Measurements from ENCODE around the gene RALGAPA2.

Gene RALGAPA2

DNA sequence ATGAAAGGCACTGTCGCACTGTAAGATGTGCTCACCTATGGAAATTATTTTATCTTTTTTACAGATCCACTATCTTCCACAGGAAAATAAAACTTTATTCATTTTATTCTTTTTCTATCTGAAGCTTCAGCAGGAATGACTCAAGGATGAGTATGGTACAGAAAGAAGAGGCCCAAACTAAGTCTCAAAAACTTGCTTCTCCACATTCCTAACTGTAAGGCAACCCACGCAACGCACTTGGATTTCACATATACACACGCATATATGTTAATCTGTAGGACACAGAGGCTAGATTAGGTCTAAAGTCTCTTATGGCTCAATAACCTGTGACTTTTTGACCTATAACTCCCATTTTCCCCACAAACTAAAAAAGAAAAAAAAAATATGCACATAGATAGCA lies 81.9 kb downstream of the RALGAPA2 start:
- DNase-seq (ENCODE audit: low read depth in 2 of 2), result no peak

DNA sequence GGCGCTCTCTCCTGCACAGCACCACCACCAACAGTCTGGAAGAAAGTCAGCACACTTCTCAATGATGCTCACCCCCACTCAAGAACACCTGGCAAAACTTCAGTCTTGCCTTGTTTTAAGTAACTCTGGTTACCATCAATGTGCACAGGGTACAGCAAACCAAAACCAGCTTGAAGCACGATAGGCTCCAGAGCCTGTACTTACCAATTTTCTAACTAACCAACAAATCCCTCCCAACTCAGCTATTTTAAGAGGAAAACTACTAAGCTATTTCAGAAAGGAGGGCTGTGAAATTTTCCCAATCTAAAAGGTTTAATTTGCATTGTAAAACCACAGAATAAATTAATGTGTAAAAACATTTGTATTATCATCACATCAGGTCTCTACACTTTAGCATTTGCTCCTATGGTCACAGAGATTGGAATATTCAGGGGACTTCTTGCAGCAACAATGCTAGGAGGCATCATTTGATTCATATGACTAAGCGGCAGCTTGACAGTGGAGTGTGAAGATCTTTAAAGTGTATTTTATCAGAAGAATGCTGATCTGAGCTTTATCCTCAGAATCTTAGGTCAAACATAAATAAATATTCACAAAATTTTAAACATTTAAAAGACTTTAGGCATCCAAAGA lies 82.8 kb downstream of the RALGAPA2 start:
- no peak for DNase-seq (ENCODE audit: low read depth in 2 of 2)

DNA sequence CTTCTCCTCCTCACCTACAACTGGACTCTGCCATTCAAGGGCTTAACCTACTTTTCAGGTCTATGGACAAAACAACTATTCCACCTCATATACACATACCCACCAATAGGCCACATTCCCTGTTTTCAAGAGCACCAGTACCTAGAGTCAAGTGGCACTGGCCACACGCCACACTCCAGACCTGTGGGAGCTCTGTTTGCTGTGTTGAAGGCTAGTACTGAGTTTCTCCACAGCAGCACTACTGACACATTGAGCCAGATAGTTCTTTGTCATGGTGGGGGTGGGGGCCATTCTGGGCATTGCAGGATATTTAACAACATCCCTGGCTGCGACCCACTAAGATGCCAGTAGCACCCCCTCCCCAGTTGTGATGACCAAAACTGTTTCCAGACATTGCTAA lies 84.1 kb downstream of the RALGAPA2 start:
- DNase-seq (ENCODE audit: low read depth in 2 of 2), result no peak

DNA sequence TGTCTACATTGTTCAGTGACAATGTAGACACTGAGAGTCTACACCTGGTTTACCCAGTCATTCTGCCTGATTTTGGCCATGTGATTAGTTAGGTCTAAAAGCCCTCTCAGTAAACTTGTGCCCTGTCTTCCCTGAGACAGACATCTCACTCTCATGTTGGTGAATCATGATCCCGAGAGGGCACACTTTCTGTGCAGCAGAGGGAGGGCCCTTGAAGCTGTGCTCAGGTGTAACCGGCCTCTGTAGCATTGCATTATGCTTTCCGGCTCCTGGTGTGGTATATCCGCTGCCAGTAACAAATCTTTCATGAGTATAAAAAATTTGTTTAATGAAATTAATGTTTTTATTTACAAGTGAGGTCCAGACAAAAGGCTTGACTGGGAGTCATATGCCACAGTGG lies 85.0 kb downstream of the RALGAPA2 start:
- no peak for DNase-seq (ENCODE audit: low read depth in 2 of 2)

DNA sequence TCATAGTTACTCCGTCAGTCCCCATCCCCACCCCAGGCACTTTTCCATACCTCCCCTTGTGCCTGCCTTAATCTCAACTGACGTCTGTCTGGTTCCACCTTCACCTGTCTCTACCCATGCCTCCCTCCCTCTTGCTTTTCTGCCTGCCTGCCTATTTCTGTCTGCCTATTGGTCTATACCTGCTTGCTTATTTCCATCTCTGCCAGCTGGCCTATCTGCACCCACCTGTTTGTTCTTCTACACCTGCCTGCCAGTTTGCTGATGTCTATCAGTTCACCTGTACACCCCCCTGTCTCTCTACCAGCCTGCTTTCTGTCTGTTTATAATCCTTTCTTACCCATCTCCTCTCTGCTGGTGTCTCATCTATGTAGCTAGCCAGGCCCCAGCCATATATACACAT lies 87.5 kb downstream of the RALGAPA2 start:
- no peak for DNase-seq (ENCODE audit: low read depth in 2 of 2)

DNA sequence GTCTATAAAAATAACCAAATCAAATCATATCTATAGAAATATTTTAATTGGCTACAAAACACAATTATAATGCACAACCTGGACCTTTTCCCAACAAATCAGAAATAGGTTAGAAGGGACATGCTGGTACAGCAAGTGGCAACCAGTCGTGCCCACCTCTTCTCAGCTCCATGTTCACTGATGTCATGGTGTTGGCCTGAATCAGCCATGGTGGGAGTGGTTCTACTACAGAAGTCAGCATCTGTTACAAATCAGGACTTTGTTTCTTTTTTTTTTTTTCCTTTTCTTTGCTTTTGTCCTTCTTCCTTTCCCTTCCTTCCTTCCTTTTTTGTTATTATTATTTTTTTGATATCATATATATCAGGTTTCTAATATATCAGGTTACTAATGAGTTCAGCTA lies 91.2 kb downstream of the RALGAPA2 start:
- no peak for DNase-seq (ENCODE audit: low read depth in 2 of 2)

DNA sequence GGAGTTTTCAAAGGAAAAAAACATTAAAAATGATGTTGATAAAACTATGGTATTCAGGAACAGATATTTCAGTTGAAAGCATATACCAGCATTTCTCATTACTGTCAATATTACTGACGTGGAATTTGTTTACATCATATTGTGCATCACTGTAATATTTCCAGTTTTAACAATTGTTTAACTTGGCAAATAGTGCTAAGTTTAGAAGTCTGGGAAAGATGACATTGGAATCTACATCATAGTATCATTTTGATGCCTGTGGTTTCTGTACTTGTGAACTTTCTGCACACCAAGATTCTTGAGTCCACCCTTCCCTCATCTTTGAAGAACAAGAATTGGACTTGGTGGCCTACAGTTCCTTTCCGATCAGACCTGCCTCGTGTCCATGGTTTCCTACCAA lies 98.1 kb downstream of the RALGAPA2 start:
- no peak for DNase-seq (ENCODE audit: low read depth in 2 of 2)

DNA sequence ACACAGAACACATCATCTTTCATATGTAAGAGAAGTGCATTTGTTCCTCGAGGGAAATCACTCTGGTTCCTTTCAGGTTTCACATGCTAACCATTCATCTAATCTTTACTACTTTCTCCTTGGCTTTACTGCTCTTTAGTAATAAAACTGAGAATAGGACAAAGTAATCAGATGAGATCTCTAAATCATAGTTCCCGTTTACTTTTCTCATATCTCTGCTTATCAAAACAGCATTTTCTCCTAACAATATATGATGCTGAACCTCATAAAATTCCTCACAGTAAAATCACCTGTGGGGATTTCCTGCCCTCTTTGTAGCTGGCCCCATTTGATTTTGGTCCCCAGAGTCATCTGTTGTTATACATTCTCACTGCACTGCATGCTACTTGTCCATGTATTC lies 100.2 kb downstream of the RALGAPA2 start:
- no peak for DNase-seq (ENCODE audit: low read depth in 2 of 2)

DNA sequence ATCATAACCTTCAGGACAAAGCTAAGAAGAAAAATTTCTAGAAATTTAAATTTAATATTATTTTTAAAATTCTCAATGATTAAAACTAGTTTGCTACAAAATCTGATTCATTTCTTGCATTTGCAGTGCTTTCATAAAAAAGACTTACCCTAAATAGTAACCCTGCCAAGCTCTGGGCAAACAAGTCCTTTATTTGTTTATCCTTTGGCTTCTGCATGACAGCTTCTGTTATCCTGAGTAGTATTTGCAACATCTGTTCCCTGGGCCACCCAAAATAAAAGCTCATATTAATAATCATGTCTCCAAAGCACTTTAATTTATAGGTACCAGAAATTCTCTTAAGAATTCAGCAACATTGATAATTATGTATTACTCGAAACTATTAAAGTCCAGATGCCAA lies 101.3 kb downstream of the RALGAPA2 start:
- no peak for DNase-seq (ENCODE audit: low read depth in 2 of 2)

DNA sequence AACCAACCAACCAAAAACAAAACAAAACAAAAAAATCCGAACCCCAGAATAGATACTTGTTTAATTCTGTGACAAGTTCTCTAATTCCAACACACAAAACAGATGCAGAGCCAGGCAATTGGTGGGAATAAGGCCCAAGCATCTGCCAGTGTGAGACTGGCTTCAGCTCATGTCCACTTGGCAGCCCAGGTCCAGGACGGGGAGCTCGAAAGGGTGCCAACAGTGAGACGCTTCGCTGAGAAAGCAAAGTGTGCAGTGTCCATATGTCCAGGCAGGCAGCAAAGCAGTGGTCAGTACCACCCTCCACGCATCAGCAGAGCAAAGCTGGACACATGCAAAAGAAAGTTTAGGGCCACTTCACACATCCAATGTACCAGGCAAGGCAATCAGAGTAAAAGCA lies 102.9 kb downstream of the RALGAPA2 start:
- no peak for DNase-seq (ENCODE audit: low read depth in 2 of 2)

DNA sequence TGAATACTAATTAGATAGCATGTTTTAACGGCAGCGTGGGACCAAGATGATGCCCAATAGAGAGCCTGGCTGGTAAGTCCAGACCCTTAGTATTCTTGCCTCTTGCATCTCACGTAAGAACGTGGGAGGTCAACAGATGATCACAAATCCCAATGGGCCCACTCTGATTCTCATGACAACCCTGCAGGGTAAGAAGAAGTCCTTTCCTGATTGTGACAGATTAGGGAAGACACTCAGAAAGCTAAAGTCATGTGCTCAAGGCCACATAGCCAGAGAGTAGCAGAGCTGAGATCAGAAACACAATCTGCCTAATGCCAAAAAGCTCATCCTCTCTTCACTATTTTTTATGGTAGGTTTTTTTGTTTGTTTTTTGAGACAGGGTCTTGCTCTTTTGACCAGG lies 103.8 kb downstream of the RALGAPA2 start:
- DNase-seq (ENCODE audit: low read depth in 2 of 2), result no peak

DNA sequence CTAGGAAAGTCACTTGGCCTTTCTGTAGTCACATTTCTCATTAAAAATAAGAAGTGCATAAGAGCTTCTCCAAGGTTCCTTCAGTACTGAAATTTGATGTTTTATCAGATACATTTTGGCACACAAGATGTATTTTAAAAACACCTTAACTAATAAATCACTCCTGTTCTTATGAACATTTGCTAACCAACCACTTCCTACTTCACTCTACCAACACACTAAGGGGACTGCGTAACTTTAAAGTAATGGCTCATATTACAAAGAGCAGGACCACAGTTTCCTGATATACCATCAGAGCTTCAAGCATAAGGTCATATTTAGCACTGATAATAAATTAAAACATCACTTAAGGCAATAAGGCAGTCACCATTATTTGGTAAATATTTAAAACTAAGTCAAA lies 104.4 kb downstream of the RALGAPA2 start:
- DNase-seq (ENCODE audit: low read depth in 2 of 2), result no peak

DNA sequence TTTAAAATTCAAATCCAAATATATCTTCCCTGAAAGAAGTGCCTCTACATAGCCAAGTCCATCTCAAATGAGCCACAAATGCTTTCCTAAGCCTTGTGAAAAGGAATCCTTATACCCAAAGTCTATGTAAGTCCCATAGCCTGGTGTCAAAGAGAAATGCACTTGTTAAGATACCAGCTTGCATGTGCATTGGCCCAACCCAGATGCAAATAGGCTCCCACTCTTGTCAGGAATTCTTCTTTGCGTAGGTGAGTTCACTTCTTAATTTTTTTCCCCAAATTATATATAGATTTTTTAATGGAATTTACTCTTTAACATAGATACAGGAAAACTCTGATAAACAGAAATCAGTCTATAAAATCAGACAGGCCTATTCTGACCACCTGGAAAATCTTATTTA lies 105.6 kb downstream of the RALGAPA2 start:
- no peak for DNase-seq (ENCODE audit: low read depth in 2 of 2)

DNA sequence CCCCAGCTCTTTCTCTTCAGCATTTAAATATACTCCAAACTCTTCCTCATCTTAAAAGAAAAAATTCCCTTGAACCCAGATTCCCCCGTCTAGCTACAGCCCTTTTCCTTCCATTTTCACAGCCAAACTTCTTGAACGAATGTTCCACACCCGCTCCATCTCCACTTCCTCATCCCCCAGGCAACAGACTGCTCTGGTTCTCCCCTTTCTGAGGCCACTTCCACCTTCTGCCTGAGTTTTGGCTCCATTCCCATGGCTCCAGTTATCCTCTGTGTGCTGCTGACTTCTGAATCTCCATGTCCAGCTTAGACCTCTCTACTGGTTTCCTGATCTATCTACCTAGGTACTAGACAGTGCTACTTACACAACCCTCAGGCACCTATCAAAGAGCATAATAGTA lies 106.4 kb downstream of the RALGAPA2 start:
- DNase-seq (ENCODE audit: low read depth in 2 of 2), result no peak

DNA sequence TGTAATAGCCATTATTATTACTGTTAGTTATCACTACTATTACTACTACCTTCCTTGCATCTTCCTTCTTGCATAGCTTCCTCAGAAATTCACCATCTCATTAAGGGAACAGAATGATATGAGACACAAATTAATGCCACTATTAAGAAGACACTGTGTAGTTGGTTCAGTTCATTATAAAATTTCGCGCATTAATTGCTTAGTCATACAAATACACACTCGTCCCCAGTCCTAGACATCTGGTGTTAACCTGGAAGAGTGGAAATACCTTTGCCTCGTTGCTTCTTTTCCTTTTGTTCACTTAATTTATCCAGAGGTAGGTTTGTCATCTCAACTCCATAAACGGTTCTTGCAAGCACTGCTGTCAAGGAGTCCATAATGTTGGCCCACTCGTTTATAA lies 107.5 kb downstream of the RALGAPA2 start:
- DNase-seq (ENCODE audit: low read depth in 2 of 2), result no peak

DNA sequence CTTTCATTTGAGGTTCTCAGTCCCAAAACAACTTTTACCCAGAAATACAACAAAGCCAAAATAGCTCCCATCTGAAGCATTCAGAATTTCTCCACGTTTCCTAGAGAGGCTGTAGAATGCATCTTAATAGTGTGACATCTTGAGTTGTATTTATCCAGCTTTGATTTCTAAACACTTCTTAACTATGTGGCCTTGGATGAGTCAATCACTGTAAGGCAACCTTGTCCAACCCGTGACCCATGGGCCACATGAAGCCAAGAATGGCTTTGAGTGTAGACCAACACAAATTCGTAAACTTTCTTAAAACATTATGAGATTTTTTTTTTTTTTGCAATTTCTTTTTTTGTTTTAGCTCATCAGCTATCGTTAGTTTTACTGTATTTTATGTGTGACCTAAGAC lies 108.1 kb downstream of the RALGAPA2 start:
- no peak for DNase-seq (ENCODE audit: low read depth in 2 of 2)

DNA sequence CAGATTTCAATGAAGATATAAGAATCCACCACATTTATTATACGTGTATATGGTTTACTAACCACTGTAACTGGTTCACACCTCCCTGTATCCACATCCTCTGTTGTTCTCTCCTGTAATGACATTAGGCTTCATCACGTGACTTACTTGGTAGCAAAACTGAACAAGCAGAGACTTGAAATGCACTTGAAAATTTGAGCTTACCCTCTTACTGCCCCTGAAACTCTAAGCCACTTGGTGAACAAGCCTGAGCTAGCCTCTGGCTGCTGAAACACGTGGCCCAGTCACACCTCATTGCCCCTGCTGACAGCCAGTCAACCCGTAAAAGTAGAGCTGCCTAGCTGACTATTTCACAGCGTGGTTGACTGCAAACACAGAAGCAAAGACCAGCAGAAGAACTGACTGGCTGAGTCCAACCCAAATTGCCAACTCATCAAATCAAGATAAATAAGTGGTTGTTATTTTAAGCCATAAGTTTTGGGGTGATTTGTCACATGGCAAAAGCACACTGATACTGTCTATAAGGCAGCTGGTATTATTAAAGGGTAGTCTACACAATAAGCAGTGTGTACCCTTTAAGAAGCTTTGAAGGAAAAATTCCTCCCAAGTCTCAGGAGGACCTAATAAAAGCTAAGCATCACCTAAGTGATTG lies 109.0 kb downstream of the RALGAPA2 start:
- peak in 1 of 2 donors; percentile 4 for DNase-seq (ENCODE audit: low read depth in 2 of 2)

DNA sequence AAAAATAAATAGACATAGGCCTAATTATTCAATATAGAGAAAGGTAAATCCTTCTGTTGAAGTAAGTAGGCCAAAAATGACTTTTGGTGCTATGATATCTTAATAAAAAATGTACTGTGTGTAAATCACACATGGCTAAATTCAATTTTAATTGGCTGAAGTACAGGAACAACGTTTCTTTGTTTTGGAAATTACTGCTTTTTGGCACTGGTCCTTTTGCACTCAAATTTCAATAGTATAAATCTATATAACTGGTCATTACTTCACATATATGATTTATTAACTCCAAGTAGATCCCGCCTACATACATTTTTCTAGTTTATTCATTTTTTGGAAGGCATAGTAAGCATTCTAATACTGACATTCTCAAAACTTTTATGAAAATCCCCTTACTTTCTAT lies 114.5 kb downstream of the RALGAPA2 start:
- DNase-seq (ENCODE audit: low read depth in 2 of 2), result no peak

DNA sequence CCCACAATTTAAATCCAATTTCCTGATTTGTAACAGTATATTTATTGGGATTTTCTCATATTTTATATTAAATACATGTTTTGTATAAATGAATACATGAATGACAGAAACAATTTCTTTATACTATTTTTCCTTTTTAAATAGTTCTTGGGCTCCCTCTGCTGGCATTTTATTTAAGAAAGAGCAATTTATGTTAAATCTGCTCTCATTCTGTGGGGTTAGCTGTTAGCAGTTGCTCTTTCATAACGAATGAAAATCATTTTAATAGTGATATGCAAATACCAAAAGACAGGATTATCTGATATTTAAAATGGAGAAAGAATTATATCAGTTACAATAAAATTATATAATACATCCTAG lies 118.3 kb downstream of the RALGAPA2 start:
- DNase-seq (ENCODE audit: low read depth in 2 of 2), result no peak

DNA sequence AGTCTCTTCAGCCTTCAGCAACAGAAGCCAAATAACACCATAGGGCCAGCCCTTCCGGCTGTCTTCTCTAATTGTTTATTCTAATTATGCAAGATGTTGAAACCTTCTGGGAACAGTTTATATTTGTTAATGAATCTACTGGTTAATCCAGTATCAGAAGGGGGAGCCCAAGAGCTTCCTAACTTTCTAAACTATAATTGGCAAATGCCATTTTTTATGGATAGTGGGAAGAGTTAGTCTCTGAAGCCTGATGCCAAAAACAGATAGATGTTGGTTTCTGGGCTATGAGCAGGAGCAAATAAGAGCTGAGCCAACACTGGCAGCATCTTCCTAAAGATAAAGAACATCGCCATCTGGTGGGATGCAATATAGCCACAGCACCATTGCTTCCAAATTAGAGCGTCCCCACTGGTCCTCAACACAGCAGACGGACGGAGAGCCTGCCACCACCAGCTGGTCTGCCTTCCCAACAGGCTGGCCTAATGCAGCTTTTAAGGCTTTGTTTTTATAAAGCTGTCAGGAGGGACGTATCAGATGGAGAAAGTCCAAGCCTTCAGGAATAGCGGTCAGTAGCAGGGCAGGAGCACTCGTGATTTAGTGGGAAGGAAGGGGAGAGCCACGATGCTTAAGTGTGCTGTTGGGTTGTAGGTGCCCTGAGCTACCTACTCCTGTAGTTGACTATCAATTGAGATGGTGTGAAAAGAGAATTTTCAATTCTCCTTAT lies 118.8 kb downstream of the RALGAPA2 start:
- no peak for DNase-seq (ENCODE audit: low read depth in 2 of 2)

DNA sequence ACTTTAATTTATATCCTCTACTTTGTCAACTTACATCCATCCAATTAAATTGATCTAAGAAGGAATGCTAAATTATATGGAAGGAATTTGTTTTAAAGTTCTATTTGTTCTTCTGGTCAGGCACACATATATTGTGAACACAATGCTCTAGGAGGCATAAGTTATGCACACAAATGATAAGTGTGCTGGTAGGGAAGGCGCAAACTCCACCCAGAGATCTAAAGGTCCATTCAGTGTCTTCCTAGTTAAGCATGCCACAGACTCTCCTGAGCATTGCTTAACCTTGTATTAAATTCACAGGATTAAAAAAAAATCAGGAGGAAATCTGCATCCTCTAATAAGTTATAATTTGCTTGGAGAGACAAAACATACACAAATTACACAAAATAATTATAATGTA lies 127.3 kb downstream of the RALGAPA2 start:
- DNase-seq (ENCODE audit: low read depth in 2 of 2), result no peak

DNA sequence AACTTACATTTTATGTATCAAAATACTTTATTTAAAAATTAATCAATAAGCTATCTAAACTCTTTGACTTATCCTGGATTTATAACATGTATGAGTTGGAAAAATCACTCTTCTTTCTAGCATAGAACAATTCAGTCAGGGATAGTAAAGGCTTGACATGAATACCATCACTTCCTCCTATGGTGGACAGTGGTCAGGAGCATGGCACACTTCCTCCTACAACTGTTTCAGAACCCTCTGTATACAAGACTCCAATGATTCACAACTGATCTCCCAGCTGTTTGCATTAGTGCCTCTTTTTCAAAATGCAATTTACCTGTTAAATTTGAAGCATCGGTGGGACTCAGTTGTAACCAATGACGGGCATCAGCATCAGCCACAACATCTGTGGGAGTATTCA lies 129.7 kb downstream of the RALGAPA2 start:
- DNase-seq (ENCODE audit: low read depth in 2 of 2), result no peak

DNA sequence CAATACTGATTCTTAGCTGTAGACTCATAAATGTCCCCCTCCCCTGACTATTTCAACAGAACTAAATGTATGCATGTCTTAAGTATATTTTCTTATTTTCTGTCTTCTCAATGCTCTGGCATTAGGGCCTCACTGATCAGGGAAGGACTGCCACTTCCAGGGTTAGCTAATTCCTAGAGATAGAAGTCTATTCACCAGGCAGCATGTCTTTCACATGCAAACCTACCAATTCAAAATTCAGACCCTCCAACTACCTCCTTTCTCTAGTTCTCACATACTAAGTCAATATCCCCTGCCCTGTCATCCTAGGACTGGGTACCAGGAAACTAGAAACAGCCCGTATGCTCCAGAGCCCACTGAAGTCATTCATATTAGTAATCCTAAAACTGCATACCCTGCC lies 132.3 kb downstream of the RALGAPA2 start:
- no peak for DNase-seq (ENCODE audit: low read depth in 2 of 2)
